SK-N-SH treated with all-trans-retinoic acid at 6 μM for 48 hours (cell line): Measurements from ENCODE around the gene GRK5.

Experiments
- ARNTL ChIP-seq: fragments of 450-650 bp; formaldehyde crosslinking; IDR thresholded peaks from 2 replicates; pipeline ENCODE4 v1.5.0; 2020; ENCODE audit warnings: low read depth, mild to moderate bottlenecking, moderate library complexity, borderline replicate concordance
- BACH2 ChIP-seq: fragments of 250-450 bp; sonication (Bioruptor Pico); IDR thresholded peaks from 2 replicates; pipeline ENCODE4 v1.9.0; 2021; ENCODE audit warnings: mild to moderate bottlenecking, borderline replicate concordance
- CSDC2 ChIP-seq: fragments of 250-450 bp; sonication (Bioruptor Pico); IDR thresholded peaks from 2 replicates; pipeline ENCODE4 v1.5.0; 2020; ENCODE audit warnings: mild to moderate bottlenecking, moderate library complexity
- GLIS3 ChIP-seq: fragments of 250-450 bp; sonication (Bioruptor Pico); IDR thresholded peaks from 2 replicates; pipeline ENCODE4 v1.5.0; 2020; ENCODE audit warnings: mild to moderate bottlenecking, moderate library complexity
- OSR1 ChIP-seq: fragments of 250-450 bp; sonication (Bioruptor Pico); IDR thresholded peaks from 2 replicates; pipeline ENCODE4 v1.8.0; 2022; ENCODE audit warnings: moderate library complexity, mild to moderate bottlenecking, inconsistent platforms
- TOX ChIP-seq: fragments of 250-450 bp; sonication (Bioruptor Pico); IDR thresholded peaks from 2 replicates; pipeline ENCODE4 v1.8.0; 2021; ENCODE audit warnings: mild to moderate bottlenecking, moderate library complexity, borderline replicate concordance
- ZFP3 ChIP-seq: fragments of 250-450 bp; sonication (Bioruptor Pico); IDR thresholded peaks from 2 replicates; pipeline ENCODE4 v1.5.0; 2020; ENCODE audit warnings: mild to moderate bottlenecking, moderate library complexity
- ZNF8 ChIP-seq: fragments of 450-650 bp; formaldehyde crosslinking; IDR thresholded peaks from 2 replicates; pipeline ENCODE4 v1.5.0; 2020; ENCODE audit warnings: mild to moderate bottlenecking, moderate library complexity
- TF ChIP-seq, protein P1 (sequence below): fragments of 250-450 bp; sonication (Bioruptor Pico); IDR thresholded peaks from 2 replicates; pipeline ENCODE4 v1.8.0; 2020; ENCODE audit warnings: mild to moderate bottlenecking, moderate library complexity, borderline replicate concordance
- TF ChIP-seq, protein P2 (sequence below): fragments of 250-450 bp; sonication (Bioruptor Pico); IDR thresholded peaks from 2 replicates; pipeline ENCODE4 v1.5.0; 2020; ENCODE audit warnings: mild to moderate bottlenecking, moderate library complexity
- TF ChIP-seq, protein P3 (sequence below): fragments of 250-450 bp; sonication (Bioruptor Pico); IDR thresholded peaks from 2 replicates; pipeline ENCODE4 v1.8.0; 2021; ENCODE audit warnings: low read depth, mild to moderate bottlenecking, moderate library complexity, borderline replicate concordance
- TF ChIP-seq, protein P4 (sequence below): fragments of 250-450 bp; sonication (Bioruptor Pico); IDR thresholded peaks from 2 replicates; pipeline ENCODE4 v1.5.1; 2020; ENCODE audit warnings: low read depth, mild to moderate bottlenecking, moderate library complexity

DNA sequence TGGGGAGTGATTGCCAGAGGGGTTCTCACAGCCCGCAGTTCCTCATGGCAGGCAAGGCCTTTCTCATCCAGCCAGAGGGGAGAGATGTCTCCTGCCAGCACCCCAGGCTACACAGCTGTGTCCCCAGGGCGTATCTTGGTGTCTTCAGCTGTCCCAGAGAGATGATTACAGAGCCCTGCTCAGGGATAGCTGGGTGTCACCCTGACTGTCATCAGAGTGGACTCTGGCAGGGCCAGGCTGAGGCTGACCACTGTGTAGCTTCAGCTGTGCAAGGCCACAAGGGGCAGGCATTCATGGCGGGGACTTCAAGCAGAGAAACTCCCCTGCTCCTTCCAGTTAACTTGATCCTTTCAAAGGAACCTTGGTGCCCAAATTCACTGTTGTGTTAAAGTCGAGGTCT lies 211.0 kb downstream of the GRK5 start:
- TF ChIP-seq BACH2 (CRISPR knock-in tag) (no peak), ZFP3 (CRISPR knock-in tag) (no peak), ZNF8 (CRISPR knock-in tag) (no peak), CSDC2 (CRISPR knock-in tag) (no peak), GLIS3 (CRISPR knock-in tag) (no peak), OSR1 (CRISPR knock-in tag) (no peak), TOX (CRISPR knock-in tag) (no peak), ARNTL (CRISPR knock-in tag) (no peak)
- TF ChIP-seq, protein P1, sequence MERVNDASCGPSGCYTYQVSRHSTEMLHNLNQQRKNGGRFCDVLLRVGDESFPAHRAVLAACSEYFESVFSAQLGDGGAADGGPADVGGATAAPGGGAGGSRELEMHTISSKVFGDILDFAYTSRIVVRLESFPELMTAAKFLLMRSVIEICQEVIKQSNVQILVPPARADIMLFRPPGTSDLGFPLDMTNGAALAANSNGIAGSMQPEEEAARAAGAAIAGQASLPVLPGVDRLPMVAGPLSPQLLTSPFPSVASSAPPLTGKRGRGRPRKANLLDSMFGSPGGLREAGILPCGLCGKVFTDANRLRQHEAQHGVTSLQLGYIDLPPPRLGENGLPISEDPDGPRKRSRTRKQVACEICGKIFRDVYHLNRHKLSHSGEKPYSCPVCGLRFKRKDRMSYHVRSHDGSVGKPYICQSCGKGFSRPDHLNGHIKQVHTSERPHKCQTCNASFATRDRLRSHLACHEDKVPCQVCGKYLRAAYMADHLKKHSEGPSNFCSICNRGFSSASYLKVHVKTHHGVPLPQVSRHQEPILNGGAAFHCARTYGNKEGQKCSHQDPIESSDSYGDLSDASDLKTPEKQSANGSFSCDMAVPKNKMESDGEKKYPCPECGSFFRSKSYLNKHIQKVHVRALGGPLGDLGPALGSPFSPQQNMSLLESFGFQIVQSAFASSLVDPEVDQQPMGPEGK (CRISPR knock-in tag), result no peak
- TF ChIP-seq, protein P2, sequence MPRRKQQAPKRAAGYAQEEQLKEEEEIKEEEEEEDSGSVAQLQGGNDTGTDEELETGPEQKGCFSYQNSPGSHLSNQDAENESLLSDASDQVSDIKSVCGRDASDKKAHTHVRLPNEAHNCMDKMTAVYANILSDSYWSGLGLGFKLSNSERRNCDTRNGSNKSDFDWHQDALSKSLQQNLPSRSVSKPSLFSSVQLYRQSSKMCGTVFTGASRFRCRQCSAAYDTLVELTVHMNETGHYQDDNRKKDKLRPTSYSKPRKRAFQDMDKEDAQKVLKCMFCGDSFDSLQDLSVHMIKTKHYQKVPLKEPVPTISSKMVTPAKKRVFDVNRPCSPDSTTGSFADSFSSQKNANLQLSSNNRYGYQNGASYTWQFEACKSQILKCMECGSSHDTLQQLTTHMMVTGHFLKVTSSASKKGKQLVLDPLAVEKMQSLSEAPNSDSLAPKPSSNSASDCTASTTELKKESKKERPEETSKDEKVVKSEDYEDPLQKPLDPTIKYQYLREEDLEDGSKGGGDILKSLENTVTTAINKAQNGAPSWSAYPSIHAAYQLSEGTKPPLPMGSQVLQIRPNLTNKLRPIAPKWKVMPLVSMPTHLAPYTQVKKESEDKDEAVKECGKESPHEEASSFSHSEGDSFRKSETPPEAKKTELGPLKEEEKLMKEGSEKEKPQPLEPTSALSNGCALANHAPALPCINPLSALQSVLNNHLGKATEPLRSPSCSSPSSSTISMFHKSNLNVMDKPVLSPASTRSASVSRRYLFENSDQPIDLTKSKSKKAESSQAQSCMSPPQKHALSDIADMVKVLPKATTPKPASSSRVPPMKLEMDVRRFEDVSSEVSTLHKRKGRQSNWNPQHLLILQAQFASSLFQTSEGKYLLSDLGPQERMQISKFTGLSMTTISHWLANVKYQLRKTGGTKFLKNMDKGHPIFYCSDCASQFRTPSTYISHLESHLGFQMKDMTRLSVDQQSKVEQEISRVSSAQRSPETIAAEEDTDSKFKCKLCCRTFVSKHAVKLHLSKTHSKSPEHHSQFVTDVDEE, result no peak
- TF ChIP-seq, protein P3, sequence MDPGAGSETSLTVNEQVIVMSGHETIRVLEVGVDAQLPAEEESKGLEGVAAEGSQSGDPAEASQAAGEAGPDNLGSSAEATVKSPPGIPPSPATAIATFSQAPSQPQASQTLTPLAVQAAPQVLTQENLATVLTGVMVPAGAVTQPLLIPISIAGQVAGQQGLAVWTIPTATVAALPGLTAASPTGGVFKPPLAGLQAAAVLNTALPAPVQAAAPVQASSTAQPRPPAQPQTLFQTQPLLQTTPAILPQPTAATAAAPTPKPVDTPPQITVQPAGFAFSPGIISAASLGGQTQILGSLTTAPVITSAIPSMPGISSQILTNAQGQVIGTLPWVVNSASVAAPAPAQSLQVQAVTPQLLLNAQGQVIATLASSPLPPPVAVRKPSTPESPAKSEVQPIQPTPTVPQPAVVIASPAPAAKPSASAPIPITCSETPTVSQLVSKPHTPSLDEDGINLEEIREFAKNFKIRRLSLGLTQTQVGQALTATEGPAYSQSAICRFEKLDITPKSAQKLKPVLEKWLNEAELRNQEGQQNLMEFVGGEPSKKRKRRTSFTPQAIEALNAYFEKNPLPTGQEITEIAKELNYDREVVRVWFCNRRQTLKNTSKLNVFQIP (CRISPR knock-in tag), result no peak
- TF ChIP-seq, protein P4, sequence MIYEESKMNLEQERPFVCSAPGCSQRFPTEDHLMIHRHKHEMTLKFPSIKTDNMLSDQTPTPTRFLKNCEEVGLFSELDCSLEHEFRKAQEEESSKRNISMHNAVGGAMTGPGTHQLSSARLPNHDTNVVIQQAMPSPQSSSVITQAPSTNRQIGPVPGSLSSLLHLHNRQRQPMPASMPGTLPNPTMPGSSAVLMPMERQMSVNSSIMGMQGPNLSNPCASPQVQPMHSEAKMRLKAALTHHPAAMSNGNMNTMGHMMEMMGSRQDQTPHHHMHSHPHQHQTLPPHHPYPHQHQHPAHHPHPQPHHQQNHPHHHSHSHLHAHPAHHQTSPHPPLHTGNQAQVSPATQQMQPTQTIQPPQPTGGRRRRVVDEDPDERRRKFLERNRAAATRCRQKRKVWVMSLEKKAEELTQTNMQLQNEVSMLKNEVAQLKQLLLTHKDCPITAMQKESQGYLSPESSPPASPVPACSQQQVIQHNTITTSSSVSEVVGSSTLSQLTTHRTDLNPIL, result no peak
